ENCODE measurements around the gene PTX4.

DNA sequence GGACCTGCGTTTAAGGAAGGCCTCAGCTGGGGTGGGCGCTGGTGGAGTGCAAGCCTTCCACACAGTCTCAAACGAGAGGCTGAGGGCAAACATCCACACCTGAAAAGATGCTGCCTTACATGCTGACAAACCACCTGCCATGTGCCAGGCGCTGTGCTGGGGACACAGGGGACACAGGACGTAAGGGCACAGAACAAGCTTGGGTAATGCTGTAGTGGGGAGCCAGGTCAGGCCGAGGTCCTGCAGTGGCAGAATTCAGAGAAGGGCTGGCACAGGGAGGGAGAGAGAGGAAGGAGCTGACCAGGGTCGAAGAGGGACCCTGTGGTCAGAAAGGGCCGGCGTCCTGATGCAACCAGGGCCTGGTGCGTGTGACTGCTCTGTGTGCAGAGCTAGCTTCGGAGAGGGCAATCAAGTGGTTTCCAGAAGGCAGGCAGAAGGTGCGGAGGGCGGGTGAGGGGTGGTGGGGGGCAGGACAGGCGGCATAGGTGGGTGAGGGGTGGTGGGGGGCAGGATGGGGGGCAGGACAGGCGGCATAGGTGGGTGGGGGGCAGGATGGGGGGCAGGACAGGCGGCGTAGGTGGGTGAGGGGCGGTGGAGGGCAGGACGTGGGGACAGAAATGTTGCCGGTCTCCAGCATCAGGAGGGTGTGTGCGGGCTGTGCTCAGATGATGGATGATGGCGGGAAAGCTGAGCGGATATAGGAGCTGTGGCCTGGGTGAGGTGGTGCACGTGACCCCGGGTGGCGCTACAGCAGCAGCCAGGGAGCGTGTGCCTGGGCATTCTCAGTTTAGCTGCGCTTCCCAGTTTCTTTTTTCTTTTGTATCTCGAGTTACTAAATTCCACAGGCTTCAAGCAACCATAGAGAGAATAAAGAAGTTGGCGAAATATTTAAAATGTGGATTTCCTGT lies 23.2 kb upstream of the PTX4 start:
- no peak for TF ChIP-seq POLR2A (IDR thresholded peaks at IDR 0.05; ENCODE audit: low read depth, low read length)
- TF ChIP-seq, protein P1, sequence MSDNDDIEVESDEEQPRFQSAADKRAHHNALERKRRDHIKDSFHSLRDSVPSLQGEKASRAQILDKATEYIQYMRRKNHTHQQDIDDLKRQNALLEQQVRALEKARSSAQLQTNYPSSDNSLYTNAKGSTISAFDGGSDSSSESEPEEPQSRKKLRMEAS (IDR thresholded peaks at IDR 0.05; ENCODE audit: insufficient read depth, insufficient read length): peak; percentile 71
- TF ChIP-seq, protein P2, sequence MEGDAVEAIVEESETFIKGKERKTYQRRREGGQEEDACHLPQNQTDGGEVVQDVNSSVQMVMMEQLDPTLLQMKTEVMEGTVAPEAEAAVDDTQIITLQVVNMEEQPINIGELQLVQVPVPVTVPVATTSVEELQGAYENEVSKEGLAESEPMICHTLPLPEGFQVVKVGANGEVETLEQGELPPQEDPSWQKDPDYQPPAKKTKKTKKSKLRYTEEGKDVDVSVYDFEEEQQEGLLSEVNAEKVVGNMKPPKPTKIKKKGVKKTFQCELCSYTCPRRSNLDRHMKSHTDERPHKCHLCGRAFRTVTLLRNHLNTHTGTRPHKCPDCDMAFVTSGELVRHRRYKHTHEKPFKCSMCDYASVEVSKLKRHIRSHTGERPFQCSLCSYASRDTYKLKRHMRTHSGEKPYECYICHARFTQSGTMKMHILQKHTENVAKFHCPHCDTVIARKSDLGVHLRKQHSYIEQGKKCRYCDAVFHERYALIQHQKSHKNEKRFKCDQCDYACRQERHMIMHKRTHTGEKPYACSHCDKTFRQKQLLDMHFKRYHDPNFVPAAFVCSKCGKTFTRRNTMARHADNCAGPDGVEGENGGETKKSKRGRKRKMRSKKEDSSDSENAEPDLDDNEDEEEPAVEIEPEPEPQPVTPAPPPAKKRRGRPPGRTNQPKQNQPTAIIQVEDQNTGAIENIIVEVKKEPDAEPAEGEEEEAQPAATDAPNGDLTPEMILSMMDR (IDR thresholded peaks at IDR 0.05; ENCODE audit: extremely low read depth in 1 of 2, insufficient read depth in 1 of 2, low read depth in 1 of 2, low read length in 2 of 2): no peak
- TF ChIP-seq POLR2AphosphoS5 (IDR thresholded peaks at IDR 0.05; ENCODE audit: insufficient read depth, low read depth, low read length): no peak
- TF ChIP-seq FOS (IDR thresholded peaks at IDR 0.05; ENCODE audit: borderline replicate concordance, insufficient read depth, low read length): no peak
- no peak for TF ChIP-seq EZH2 (IDR thresholded peaks at IDR 0.05; ENCODE audit: borderline replicate concordance, low read depth, low read length, severe bottlenecking)

Measured in endothelial cell of umbilical vein (primary cell).